A549 (cell line): Measurements from ENCODE around the gene PHPT1. TPM values are rescaled to one million over a fixed set of nuclear protein-coding genes. Genes with fewer than 3 reads are reported as not detected.

Experiments
- ATAC-seq, 2 experiments: fragments of 200-7000 bp in 1 of 2; fragments of >200 bp in 1 of 2; cut with Nextera tagmentation in 1 of 2; cut with Tn5 transposase in 1 of 2; 3 replicates each; pipeline versions ENCODE4 v1.8.0 to v1.9.1; 2018 to 2020; ENCODE audit warnings: mild to moderate bottlenecking in 1 of 2, moderate library complexity in 1 of 2
- CTCF ChIA-PET: fragments of 300-600 bp; sonication (Branson Sonifier 250); formaldehyde crosslinking; extraction: SDS; loops from one replicate; lab custom pipeline; 2021; ENCODE audit warnings: antibody characterized with exemption, inconsistent platforms; lab: Yijun Ruan, JAX
- POLR2A ChIA-PET: fragments of 350-600 bp; formaldehyde crosslinking; extraction: SDS; loops from one replicate; lab custom pipeline; 2021; ENCODE audit warnings: antibody characterized with exemption, inconsistent platforms; lab: Yijun Ruan, JAX
- DNase-seq, 2 experiments: peaks; one replicate each; pipeline versions ENCODE4 v3.0.0 to v3.0.0-alpha.2; 2011 to 2016; ENCODE audit warnings: low read depth in 1 of 2, low spot score in 1 of 2
- FAIRE-seq: peaks from 2 replicates; lab custom pipeline; 2011; peaks lifted over from hg19 to GRCh38; lab: Jason Lieb, UNC
- H3K27ac ChIP-seq, 2 experiments: fragments of >200 bp; sonication (Bioruptor Twin); formaldehyde crosslinking; 3 replicates each; pipeline ENCODE4 v1.5.1; 2016 to 2017
- H3K4me1 ChIP-seq: fragments of >200 bp; sonication (Bioruptor Twin); formaldehyde crosslinking; 3 replicates; pipeline ENCODE4 v1.6.1; 2016
- H3K4me2 ChIP-seq: fragments of >200 bp; sonication (Bioruptor Twin); formaldehyde crosslinking; 3 replicates; pipeline ENCODE4 v1.6.1; 2016
- H3K4me3 ChIP-seq: fragments of >200 bp; sonication (Bioruptor Twin); formaldehyde crosslinking; 3 replicates; pipeline ENCODE4 v1.5.1; 2016
- H3K9me3 ChIP-seq: fragments of >200 bp; sonication (Bioruptor Twin); formaldehyde crosslinking; 3 replicates; pipeline ENCODE4 v1.6.1; 2016
- BHLHE40 ChIP-seq: IDR thresholded peaks from 2 replicates; pipeline ENCODE4 v1.6.1; 2012; ENCODE audit warnings: low read depth, low read length, inconsistent platforms
- CHD2 ChIP-seq: fragments of 150-350 bp; IDR thresholded peaks from 2 replicates; pipeline ENCODE4 v1.6.1; 2014; ENCODE audit warnings: low read length; ENCODE audit not compliant: partially characterized antibody
- CTCF ChIP-seq: fragments of >200 bp; sonication (Bioruptor Twin); formaldehyde crosslinking; IDR thresholded peaks from 3 replicates; pipeline ENCODE4 v1.5.1; 2016
- EP300 ChIP-seq, 2 experiments: fragments of >200 bp; sonication (Bioruptor Twin); formaldehyde crosslinking; IDR thresholded peaks; 2 replicates in 1 of 2; 3 replicates in 1 of 2; pipeline ENCODE4 v1.6.1; 2016 to 2017
- FOSL2 ChIP-seq, 2 experiments: fragments of 450-650 bp in 1 of 2; fragments of >200 bp in 1 of 2; sonication (Bioruptor Twin) in 1 of 2; formaldehyde crosslinking; IDR thresholded peaks; 2 replicates each; pipeline versions ENCODE4 v1.5.0 to v1.6.1; 2016 to 2020; ENCODE audit warnings: mild to moderate bottlenecking in 1 of 2, moderate library complexity in 1 of 2
- HDAC2 ChIP-seq: fragments of 200-600 bp; sonication (generic); IDR thresholded peaks from 2 replicates; pipeline ENCODE4 v1.6.1; 2016
- HOXB5 ChIP-seq: fragments of 250-450 bp; sonication (Bioruptor Pico); IDR thresholded peaks from 2 replicates; pipeline ENCODE4 v1.5.0; 2020; ENCODE audit warnings: mild to moderate bottlenecking, moderate library complexity
- KDM5A ChIP-seq: fragments of 200-600 bp; sonication (generic); IDR thresholded peaks from 2 replicates; pipeline ENCODE4 v1.6.1; 2016; ENCODE audit warnings: antibody characterized with exemption, mild to moderate bottlenecking
- MYC ChIP-seq: IDR thresholded peaks from 2 replicates; pipeline ENCODE4 v1.6.1; 2012; ENCODE audit warnings: mild to moderate bottlenecking, inconsistent platforms, low read length, improper control_type of control experiment, borderline replicate concordance
- NPAS2 ChIP-seq: fragments of 250-450 bp; sonication (Bioruptor Pico); IDR thresholded peaks from 2 replicates; pipeline ENCODE4 v1.8.0; 2022; ENCODE audit warnings: mild to moderate bottlenecking, moderate library complexity, borderline replicate concordance
- RAD21 ChIP-seq, 2 experiments: fragments of >200 bp in 1 of 2; sonication (Bioruptor Twin) in 1 of 2; formaldehyde crosslinking in 1 of 2; IDR thresholded peaks in 1 of 2; conservative IDR thresholded peaks in 1 of 2; 2 replicates in 1 of 2; 3 replicates in 1 of 2; pipeline ENCODE4 v1.6.1; 2012 to 2018; ENCODE audit warnings: inconsistent platforms in 1 of 2
- RARB ChIP-seq: fragments of 250-450 bp; sonication (Bioruptor Pico); IDR thresholded peaks from 2 replicates; pipeline ENCODE4 v1.8.0; 2021; ENCODE audit warnings: mild to moderate bottlenecking, moderate library complexity
- RNF2 ChIP-seq: fragments of 200-600 bp; sonication (generic); IDR thresholded peaks from 2 replicates; pipeline ENCODE4 v1.6.1; 2016; ENCODE audit warnings: low read depth, mild to moderate bottlenecking, antibody characterized with exemption, moderate library complexity, borderline replicate concordance
- SMC3 ChIP-seq: fragments of >200 bp; sonication (Bioruptor Twin); formaldehyde crosslinking; IDR thresholded peaks from 3 replicates; pipeline ENCODE4 v1.6.1; 2018; ENCODE audit warnings: inconsistent platforms
- SREBF2 ChIP-seq: fragments of 450-650 bp; IDR thresholded peaks from 2 replicates; pipeline ENCODE4 v1.6.1; 2014; ENCODE audit warnings: mild to moderate bottlenecking, moderate library complexity
- TP53 ChIP-seq: fragments of 250-450 bp; sonication (Bioruptor Pico); IDR thresholded peaks from 2 replicates; pipeline ENCODE4 v1.5.0; 2021; ENCODE audit warnings: mild to moderate bottlenecking, moderate library complexity
- ZC3H11A ChIP-seq: fragments of 450-650 bp; IDR thresholded peaks from 2 replicates; pipeline ENCODE4 v1.6.1; 2014; ENCODE audit warnings: antibody characterized with exemption, mild to moderate bottlenecking
- ZNF302 ChIP-seq: fragments of 250-450 bp; sonication (Bioruptor Pico); IDR thresholded peaks from 2 replicates; pipeline ENCODE4 v1.9.0; 2021; ENCODE audit warnings: inconsistent platforms, mild to moderate bottlenecking, moderate library complexity
- ZSCAN20 ChIP-seq: fragments of 250-450 bp; sonication (Bioruptor Pico); IDR thresholded peaks from 2 replicates; pipeline ENCODE4 v1.8.0; 2022; ENCODE audit warnings: mild to moderate bottlenecking, moderate library complexity
- WGBS: methylation state at CpG from one replicate; pipeline ENCODE4 v1.1.6; 2017; ENCODE audit errors: missing lambda C conversion rate; 5-methylcytosine and 5-hydroxymethylcytosine counted together
- polyA plus RNA-seq, 4 experiments: library from polyadenylated mRNA; depleted of rRNA in 3 of 4; stranded (reverse); fragments of >200 nt; fragmentation: RNase III in 1 of 4; extraction: RNeasy Plus Mini Kit Qiagen cat#74134 plus additional on column Dnase treatment in 1 of 4; gene quantifications; 2 replicates in 3 of 4; 3 replicates in 1 of 4; pipeline ENCODE4 v1.2.3, GENCODE V29; 2011 to 2017
- TF ChIP-seq, protein P1 (sequence below): IDR thresholded peaks from 2 replicates; pipeline ENCODE4 v1.6.1; 2012
- TF ChIP-seq, protein P2 (sequence below): IDR thresholded peaks from 2 replicates; pipeline ENCODE4 v1.6.1; 2012

The PHPT1 gene
- polyA plus RNA-seq, 2 of the 4 experiments (the other 2 are of a cell fraction): 123 to 234 TPM

GRCh38 chr9:136839229-136840139, 9.7 kb upstream of the PHPT1 start:
- ATAC-seq (no peak), DNase-seq (no peak), FAIRE-seq (no peak)
- H3K4me1 ChIP-seq: peaks cover 56% of the 10 kb centered on the region
- peak overlapping the region in 1 of 2 experiments; percentile 90; a peak in 2 of 6 replicates for H3K27ac ChIP-seq
- no peak overlapping the region for H3K4me3 ChIP-seq
- no peaks in the 10 kb centered on the region for H3K9me3 ChIP-seq
- ChIA-PET CTCF (interaction anchor here (1.0 to 3.2 kb wide), 10 partner anchors 8 to 196 kb away, joined by 3 to 13 read pairs (median 4); no protein-coding TSS in a partner anchor), POLR2A (interaction anchor here (1.0 kb wide), 1 partner anchor 32 kb away, joined by 3 read pairs; no protein-coding TSS in a partner anchor)
- TF ChIP-seq ZNF302 (CRISPR knock-in tag) (no peak), RAD21 (conservative IDR thresholded peaks at IDR 0.05 in 1 of 2, IDR thresholded peaks at IDR 0.05 in 1 of 2) (no peak), HOXB5 (CRISPR knock-in tag) (no peak), SMC3 (no peak), EP300 (IDR thresholded peaks at IDR 0.05) (no peak), RARB (CRISPR knock-in tag) (no peak), FOSL2 (IDR thresholded peaks at IDR 0.05) (no peak), FOSL2 (CRISPR knock-in tag; IDR thresholded peaks at IDR 0.05) (no peak), MYC (no peak), RNF2 (no peak), SREBF2 (no peak), CHD2 (no peak), KDM5A (no peak), NPAS2 (no peak), CTCF (no peak), ZC3H11A (no peak), BHLHE40 (no peak), TP53 (CRISPR knock-in tag) (no peak), HDAC2 (no peak), ZSCAN20 (CRISPR knock-in tag) (no peak)
- 74% methylated on average over 26 of the region's 36 CpGs for WGBS
- peak overlapping the region; percentile 10; the same call in 2 of the 3 replicates for H3K4me2 ChIP-seq

DNA sequence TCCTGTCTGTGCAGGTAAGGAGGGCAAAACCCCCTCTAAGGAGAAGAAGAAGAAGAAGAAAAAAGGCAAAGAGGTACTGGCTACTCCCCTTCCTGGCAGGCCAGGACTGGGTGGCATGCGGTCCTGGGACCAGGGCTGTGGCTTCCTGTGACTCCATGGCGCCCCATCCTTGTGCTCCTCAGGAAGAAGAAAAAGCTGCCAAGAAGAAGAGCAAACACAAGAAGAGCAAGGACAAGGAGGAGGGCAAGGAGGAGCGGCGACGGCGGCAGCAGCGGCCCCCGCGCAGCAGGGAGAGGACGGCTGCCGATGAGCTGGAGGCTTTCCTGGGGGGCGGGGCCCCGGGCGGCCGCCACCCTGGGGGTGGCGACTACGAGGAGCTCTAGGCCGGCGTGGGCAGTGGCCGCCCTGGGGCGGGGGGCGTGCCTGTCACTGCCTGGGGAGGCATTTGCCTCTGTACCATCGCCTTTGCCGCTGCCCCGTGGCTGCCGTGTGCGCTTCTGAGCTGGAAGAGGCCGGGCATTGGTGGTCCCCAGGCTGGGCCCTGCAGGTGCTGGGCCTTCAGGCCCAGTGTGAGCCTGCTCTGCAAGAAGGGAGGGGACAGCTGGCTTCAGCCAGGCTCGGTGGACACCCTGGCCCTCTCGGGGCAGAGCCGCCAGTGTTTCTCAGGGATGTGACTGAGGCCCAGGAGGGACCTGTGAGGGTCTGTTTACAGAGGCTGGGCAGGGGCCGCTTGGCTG, 8.9 kb upstream of the PHPT1 start:
- no peaks in the 10 kb centered on the region for H3K9me3 ChIP-seq
- CTCF ChIA-PET: interaction anchor here (1.0 to 4.7 kb wide), 10 partner anchors 8 to 195 kb away, joined by 3 to 30 read pairs (median 4); no protein-coding TSS in a partner anchor
- POLR2A ChIA-PET: interaction anchor here (0.6 to 1.0 kb wide), 2 partner anchors 20 to 33 kb away, joined by 3 read pairs; no protein-coding TSS in a partner anchor
- no peak overlapping the region for H3K4me3 ChIP-seq
- FAIRE-seq (no peak), ATAC-seq (no peak; a peak in 1 of 6 replicates), DNase-seq (no peak)
- H3K27ac ChIP-seq: peak overlapping the region in 1 of 2 experiments; percentile 90; a peak in 3 of 6 replicates
- H3K4me1 ChIP-seq: peaks cover 56% of the 10 kb centered on the region
- TF ChIP-seq, protein P1, sequence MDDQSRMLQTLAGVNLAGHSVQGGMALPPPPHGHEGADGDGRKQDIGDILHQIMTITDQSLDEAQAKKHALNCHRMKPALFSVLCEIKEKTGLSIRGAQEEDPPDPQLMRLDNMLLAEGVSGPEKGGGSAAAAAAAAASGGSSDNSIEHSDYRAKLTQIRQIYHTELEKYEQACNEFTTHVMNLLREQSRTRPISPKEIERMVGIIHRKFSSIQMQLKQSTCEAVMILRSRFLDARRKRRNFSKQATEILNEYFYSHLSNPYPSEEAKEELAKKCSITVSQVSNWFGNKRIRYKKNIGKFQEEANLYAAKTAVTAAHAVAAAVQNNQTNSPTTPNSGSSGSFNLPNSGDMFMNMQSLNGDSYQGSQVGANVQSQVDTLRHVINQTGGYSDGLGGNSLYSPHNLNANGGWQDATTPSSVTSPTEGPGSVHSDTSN: no peak; the same call in 1 of the 2 replicates
- TF ChIP-seq, protein P2, sequence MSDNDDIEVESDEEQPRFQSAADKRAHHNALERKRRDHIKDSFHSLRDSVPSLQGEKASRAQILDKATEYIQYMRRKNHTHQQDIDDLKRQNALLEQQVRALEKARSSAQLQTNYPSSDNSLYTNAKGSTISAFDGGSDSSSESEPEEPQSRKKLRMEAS: 0 out of 2 replicates have a peak, but pooled peaks have one; percentile 14
- peak overlapping the region; percentile 77 for H3K4me2 ChIP-seq
- WGBS: 59% methylated on average over 23 of the region's 32 CpGs
